KMS-11 (cell line): ENCODE data around the gene RNF8.

Experiments used
- H2AFZ ChIP-seq: fragments of 200-600 bp; sonication (generic); 2 replicates; pipeline ENCODE4 v1.6.1; 2016; ENCODE audit warnings: antibody characterized with exemption, mixed run types, low read depth
- H3K27ac ChIP-seq: fragments of 200-600 bp; sonication (generic); 2 replicates; pipeline ENCODE4 v1.6.1; 2016; ENCODE audit warnings: mild to moderate bottlenecking, mixed run types
- H3K27me3 ChIP-seq: fragments of 200-600 bp; sonication (generic); 2 replicates; pipeline ENCODE4 v1.6.1; 2017; ENCODE audit warnings: mild to moderate bottlenecking, low read depth, mixed run types, moderate library complexity; ENCODE audit not compliant: insufficient read depth
- H3K36me3 ChIP-seq: fragments of 200-600 bp; sonication (generic); 2 replicates; pipeline ENCODE4 v1.6.1; 2017; ENCODE audit warnings: mild to moderate bottlenecking, mixed run types; ENCODE audit not compliant: insufficient read depth
- H3K4me1 ChIP-seq: fragments of 200-600 bp; sonication (generic); 2 replicates; pipeline ENCODE4 v1.6.1; 2016; ENCODE audit warnings: mild to moderate bottlenecking, low read depth, mixed run types; ENCODE audit not compliant: poor library complexity, severe bottlenecking
- H3K4me2 ChIP-seq: fragments of 200-600 bp; sonication (generic); 2 replicates; pipeline ENCODE4 v1.7.0; 2016; ENCODE audit warnings: mild to moderate bottlenecking, mixed run types
- H3K4me3 ChIP-seq: fragments of 200-600 bp; sonication (generic); IDR thresholded peaks from 2 replicates; pipeline ENCODE4 v1.6.1; 2017; ENCODE audit warnings: low read depth, low read length, mixed read lengths; ENCODE audit not compliant: insufficient read depth
- H3K79me2 ChIP-seq: fragments of 200-600 bp; sonication (generic); 2 replicates; pipeline ENCODE4 v1.6.1; 2016; ENCODE audit warnings: low read depth, mixed run types; ENCODE audit not compliant: insufficient read depth
- H3K9ac ChIP-seq: fragments of 200-600 bp; sonication (generic); 2 replicates; pipeline ENCODE4 v1.6.1; 2016; ENCODE audit warnings: mild to moderate bottlenecking, mixed run types
- H4K20me1 ChIP-seq: fragments of 200-600 bp; sonication (generic); 2 replicates; pipeline ENCODE4 v1.6.1; 2016; ENCODE audit warnings: mild to moderate bottlenecking, mixed run types; ENCODE audit not compliant: insufficient read depth
- CTCF ChIP-seq: fragments of 200-600 bp; sonication (generic); conservative IDR thresholded peaks from 2 replicates; pipeline ENCODE4 v1.6.1; 2017; ENCODE audit warnings: low read depth, mild to moderate bottlenecking, antibody characterized with exemption, low read length, moderate library complexity, mixed read lengths

RNF8 gene

GRCh38 chr6:37392821-37393220 lies 39.0 kb downstream of the RNF8 start:
- no peaks in the 10 kb centered on the region for H3K4me1 ChIP-seq
- no peak for TF ChIP-seq CTCF
- H3K27me3 ChIP-seq, result no peaks in the 10 kb centered on the region
- no peak overlapping the region for H3K4me3 ChIP-seq
- H3K79me2 ChIP-seq, result no peaks in the 10 kb centered on the region
- no peaks in the 10 kb centered on the region for H3K36me3 ChIP-seq
- no peak overlapping the region for H3K4me2 ChIP-seq
- no peaks in the 10 kb centered on the region for H4K20me1 ChIP-seq
- no peak overlapping the region for H3K27ac ChIP-seq
- H3K9ac ChIP-seq, result no peak overlapping the region
- H2AFZ ChIP-seq, result no peak overlapping the region

- TF ChIP-seq CTCF, result no peak
- Histone ChIP-seq H3K27ac (no peak overlapping the region), H3K79me2 (no peaks in the 10 kb centered on the region), H3K4me2 (no peak overlapping the region), H4K20me1 (no peaks in the 10 kb centered on the region), H3K4me3 (no peak overlapping the region), H2AFZ (no peak overlapping the region), H3K27me3 (no peaks in the 10 kb centered on the region), H3K9ac (no peak overlapping the region), H3K4me1 (no peaks in the 10 kb centered on the region), H3K36me3 (no peaks in the 10 kb centered on the region)
Measured at GRCh38 chr6:37393381-37393929, 39.7 kb downstream of the RNF8 start.

- Histone ChIP-seq H3K4me1 (no peaks in the 10 kb centered on the region), H3K79me2 (no peaks in the 10 kb centered on the region), H4K20me1 (no peaks in the 10 kb centered on the region), H3K4me2 (no peak overlapping the region), H3K4me3 (no peak overlapping the region), H3K27ac (no peak overlapping the region), H3K27me3 (no peaks in the 10 kb centered on the region), H3K9ac (no peak overlapping the region), H2AFZ (no peak overlapping the region), H3K36me3 (no peaks in the 10 kb centered on the region)
- no peak for TF ChIP-seq CTCF
Measured at GRCh38 chr6:37396571-37397180, 42.9 kb downstream of the RNF8 start.

- no peak for TF ChIP-seq CTCF
- no peak overlapping the region for H3K9ac ChIP-seq
- no peaks in the 10 kb centered on the region for H3K4me1 ChIP-seq
- H3K27me3 ChIP-seq, result no peaks in the 10 kb centered on the region
- H3K4me3 ChIP-seq, result no peak overlapping the region
- H3K27ac ChIP-seq, result no peak overlapping the region
- H2AFZ ChIP-seq, result no peak overlapping the region
- H3K79me2 ChIP-seq, result no peaks in the 10 kb centered on the region
- no peaks in the 10 kb centered on the region for H3K36me3 ChIP-seq
- H3K4me2 ChIP-seq, result no peak overlapping the region
- H4K20me1 ChIP-seq, result no peaks in the 10 kb centered on the region
Measured at GRCh38 chr6:37399131-37399530, 45.3 kb downstream of the RNF8 start.
